ENCODE measurements around the gene ABCA2. TPM values are rescaled to one million over a fixed set of nuclear protein-coding genes. Genes with fewer than 3 reads are reported as not detected.

Gene ABCA2
- total and polyA plus RNA-seq, 9 of the 15 experiments (the other 6 are each of a cell fraction or from before 2014, with no cell fraction given) = 0.69 to 16.3 (median 6.1) TPM; not detected in 2

- Histone ChIP-seq H2AFZ (ENCODE audit: low read depth, low read length) (peak within 1 kb of the TSS; percentile 52; the same call in 1 of the 2 replicates), H3K4me2 (ENCODE audit: insufficient read depth, low read length) (peak within 1 kb of the TSS; percentile 64), H4K20me1 (replicated peaks; ENCODE audit: control insufficient read depth, insufficient read depth, low read length) (no peaks in the 10 kb centered on the region), H3K9me1 (ENCODE audit: control insufficient read depth, insufficient read depth, low read length) (no peaks in the 10 kb centered on the region), H3K36me3 (ENCODE audit: control insufficient read depth, insufficient read depth, low read length) (peaks cover 22% of the 10 kb centered on the region; the same call in 1 of the 3 replicates), H3K4me3 (peak within 1 kb of the TSS; percentile 26), H3K27ac (ENCODE audit: extremely low read depth, low read depth, low read length) (peak within 1 kb of the TSS; percentile 34; the same call in 1 of the 3 replicates), H3K4me1 (replicated peaks in 1 of 2; ENCODE audit: control insufficient read depth in 2 of 2, insufficient read depth in 2 of 2, low read length in 2 of 2) (peaks cover 27 to 66% of the 10 kb centered on the region in 2 experiments; a peak in 4 of 5 replicates), H3K9me3 (replicated peaks; ENCODE audit: control insufficient read depth, insufficient read depth, low read depth, low read length) (no peaks in the 10 kb centered on the region; the same call in 1 of the 2 replicates), H3K9ac (ENCODE audit: insufficient read depth in 1 of 2, low read depth in 2 of 2, low read length in 2 of 2) (peak within 1 kb of the TSS; percentile 27 to 88; a peak in 3 of 4 replicates), H3K79me2 (ENCODE audit: control insufficient read depth, insufficient read depth, low read length) (peaks cover 18% of the 10 kb centered on the region), H3K27me3 (ENCODE audit: control insufficient read depth in 2 of 2, insufficient read depth in 2 of 2, low read length in 2 of 2) (no peaks in the 10 kb centered on the region)
- CTCF ChIA-PET (ENCODE audit: low intra/inter-chr PET ratio) = no interaction called here
- intact Hi-C loops (cut with micrococcal nuclease) (no loop called here), in situ Hi-C loops (cut with MboI) (no loop called here)
- 4% methylated on average over 32 of the region's 35 CpGs for WGBS (ENCODE audit: insufficient coverage, low coverage, missing lambda C conversion rate)
- peak; percentile 51 for FAIRE-seq
- DNase-seq (ENCODE audit: extremely low read depth in 1 of 4, low spot score in 3 of 4) = peak; percentile 71 to 80 (median 79)
- POLR2A ChIA-PET = interaction anchor here (0.6 to 1.3 kb wide), 7 partner anchors 8 to 600 kb away, joined by 3 to 4 read pairs (median 3); no protein-coding TSS in a partner anchor
- ATAC-seq = peak; percentile 59
- BruUV-seq (replicated peaks) = no TSS peak
- TF ChIP-seq RAD21 (CRISPR knock-in tag; conservative IDR thresholded peaks at IDR 0.05 in 1 of 2, IDR thresholded peaks at IDR 0.05 in 1 of 2) (no peak), ARID4B (CRISPR knock-in tag; IDR thresholded peaks at IDR 0.05) (peak; percentile 72), CEBPZ (IDR thresholded peaks at IDR 0.05; ENCODE audit: borderline replicate concordance, low read depth, low read length) (no peak), ZNF212 (CRISPR knock-in tag; IDR thresholded peaks at IDR 0.05) (no peak), NFE2L1 (tag; IDR thresholded peaks at IDR 0.05; ENCODE audit: borderline replicate concordance, low read depth) (no peak), CCNT2 (IDR thresholded peaks at IDR 0.05; ENCODE audit: borderline replicate concordance, extremely low read depth, insufficient read length, low read depth, low read length) (peak; percentile 11)
These were observed 31.4 kb downstream of the ABCA2 start, which contains the start of gene CLIC3 for GRCh38 chr9:136996361-136997292. CLIC3 (minus strand) TSS chr9:136996568; CDS start chr9:136996543, 25 bp downstream.
